Naive thymus-derived CD4-positive, alpha-beta T cell (primary cell): ENCODE data around the gene C4orf33. TPM values are rescaled to one million over a fixed set of nuclear protein-coding genes. Genes with fewer than 3 reads are reported as not detected.
"Not testable (repeated sequence)": the region's sequence is repeated elsewhere in the genome, so short reads cannot be mapped to it uniquely, and the experiment has no call there.

Experiments
- ATAC-seq: fragments of 150-1000 bp; cut with Tn5 transposase; 2 replicates; pipeline ENCODE4 v1.10.0; 2021; ENCODE audit warnings: mild to moderate bottlenecking, moderate library complexity
- CTCF ChIA-PET: fragments of 350-600 bp; sonication (Branson Sonifier 250); formaldehyde crosslinking; loops from one replicate; lab custom pipeline; 2021; ENCODE audit warnings: antibody characterized with exemption; lab: Charles Lee
- POLR2A ChIA-PET: fragments of 350-600 bp; sonication (Branson Sonifier 250); formaldehyde crosslinking; loops from one replicate; lab custom pipeline; 2021; ENCODE audit warnings: antibody characterized with exemption, inconsistent platforms; lab: Charles Lee
- DNase-seq, 9 donors: peaks; one replicate each; pipeline versions ENCODE4 v3.0.0 to v3.0.0-alpha.2; 2020 to 2022; ENCODE audit warnings: mixed read lengths in 1 of 9
- H3K27ac ChIP-seq: one replicate; pipeline ENCODE4 v1.7.0; 2013; ENCODE audit warnings: mild to moderate bottlenecking, low read depth, low read length, moderate library complexity
- H3K27me3 ChIP-seq, 2 donors: one replicate each; pipeline ENCODE4 v1.7.0; 2013; ENCODE audit warnings: low read length in 2 of 2, mild to moderate bottlenecking in 2 of 2, moderate library complexity in 2 of 2; ENCODE audit not compliant: control insufficient read depth in 2 of 2, insufficient read depth in 2 of 2
- H3K36me3 ChIP-seq, 3 experiments: 1 replicate in 2 of 3; 2 replicates in 1 of 3; pipeline ENCODE4 v1.7.0; 2013; ENCODE audit warnings: low read length in 3 of 3, mild to moderate bottlenecking in 3 of 3, moderate library complexity in 1 of 3; ENCODE audit not compliant: insufficient read depth in 3 of 3, control insufficient read depth in 2 of 3
- H3K4me1 ChIP-seq, 2 donors: one replicate each; pipeline ENCODE4 v1.7.0; 2013; ENCODE audit warnings: low read length in 2 of 2, mild to moderate bottlenecking in 2 of 2, moderate library complexity in 1 of 2; ENCODE audit not compliant: control insufficient read depth in 2 of 2, insufficient read depth in 2 of 2
- H3K4me3 ChIP-seq: 2 replicates; pipeline ENCODE4 v1.7.0; 2013; ENCODE audit warnings: mild to moderate bottlenecking, low read length
- H3K9me3 ChIP-seq, 3 experiments: 1 replicate in 2 of 3; 2 replicates in 1 of 3; pipeline ENCODE4 v1.7.0; 2013; ENCODE audit warnings: low read length in 3 of 3; ENCODE audit not compliant: control insufficient read depth in 2 of 3
- H3K27ac Mint-ChIP-seq, 9 donors: one replicate each; pipeline ENCODE4 v1.8.0; 2020 to 2022; ENCODE audit warnings: mixed read lengths in 9 of 9, mild to moderate bottlenecking in 8 of 9, moderate library complexity in 5 of 9, inconsistent platforms in 2 of 9
- H3K27me3 Mint-ChIP-seq, 5 donors: one replicate each; pipeline ENCODE4 v1.8.0; 2021 to 2022; ENCODE audit warnings: mixed read lengths in 5 of 5, mild to moderate bottlenecking in 1 of 5
- H3K36me3 Mint-ChIP-seq, 5 donors: one replicate each; pipeline ENCODE4 v1.8.0; 2020 to 2022; ENCODE audit warnings: mixed read lengths in 5 of 5, mild to moderate bottlenecking in 3 of 5, inconsistent platforms in 1 of 5
- H3K4me1 Mint-ChIP-seq, 7 donors: one replicate each; pipeline ENCODE4 v1.8.0; 2020 to 2022; ENCODE audit warnings: mixed read lengths in 7 of 7, mild to moderate bottlenecking in 3 of 7, inconsistent platforms in 1 of 7
- H3K4me3 Mint-ChIP-seq, 10 donors: one replicate each; pipeline ENCODE4 v1.8.0; 2020 to 2022; ENCODE audit warnings: mild to moderate bottlenecking in 10 of 10, mixed read lengths in 10 of 10, moderate library complexity in 6 of 10, inconsistent platforms in 2 of 10
- H3K9me3 Mint-ChIP-seq, 11 donors: one replicate each; pipeline ENCODE4 v1.8.0; 2020 to 2022; ENCODE audit warnings: mixed read lengths in 11 of 11, mild to moderate bottlenecking in 4 of 11, inconsistent platforms in 1 of 11, moderate library complexity in 1 of 11
- intact Hi-C, 2 donors: fragments of 100-400 bp; cut with micrococcal nuclease; formaldehyde crosslinking; loops; one replicate each; pipeline ENCODE4 v1.15.1; 2023
- polyA plus RNA-seq, 2 donors: library from polyadenylated mRNA; unstranded; fragments of 300-500 nt; fragmentation: Illumina TruSeq; gene quantifications; one replicate each; pipeline ENCODE4 v1.2.3, GENCODE V29; 2021
- total RNA-seq, 6 experiments: library from RNA in 5 of 6; stranded (reverse) in 5 of 6; gene quantifications; 1 replicate in 5 of 6; 2 replicates in 1 of 6; pipeline ENCODE4 v1.2.3 and lab custom pipeline; 2021 to 2026

C4orf33 gene
- total and polyA plus RNA-seq, 7 experiments from 2014 or later, result 5.3 to 18.3 (median 9.3) TPM

- peaks cover 0 to 6% (median 0%) of the 10 kb centered on the region in 3 experiments for H3K36me3 ChIP-seq
- peaks cover 5 to 36% (median 13%) of the 10 kb centered on the region in 5 donors for H3K36me3 Mint-ChIP-seq
- no peak overlapping the region for H3K4me3 Mint-ChIP-seq
- CTCF ChIA-PET, result no interaction called here
- H3K27me3 ChIP-seq, result no peaks in the 10 kb centered on the region
- no peak overlapping the region for H3K4me3 ChIP-seq
- no peak overlapping the region for H3K27ac ChIP-seq
- DNase-seq, result no peak
- H3K9me3 Mint-ChIP-seq, result no peaks in the 10 kb centered on the region
- POLR2A ChIA-PET, result no interaction called here
- H3K27me3 Mint-ChIP-seq, result no peaks in the 10 kb centered on the region
- no peaks in the 10 kb centered on the region for H3K4me1 ChIP-seq
- intact Hi-C loops, result no loop called here
- H3K4me1 Mint-ChIP-seq, result no peaks in the 10 kb centered on the region
- H3K27ac Mint-ChIP-seq, result no peak overlapping the region
- no peaks in the 10 kb centered on the region for H3K9me3 ChIP-seq
- no peak for ATAC-seq
Observed at GRCh38 chr4:129113434-129113833, 17.5 kb downstream of the C4orf33 start.

- Mint-ChIP-seq H3K9me3 (no peaks in the 10 kb centered on the region), H3K36me3 (peaks cover 5 to 35% (median 13%) of the 10 kb centered on the region in 5 donors), H3K27ac (no peak overlapping the region), H3K4me3 (no peak overlapping the region), H3K4me1 (no peaks in the 10 kb centered on the region), H3K27me3 (no peaks in the 10 kb centered on the region)
- intact Hi-C loops, result no loop called here
- Histone ChIP-seq H3K36me3 (peaks cover 0 to 6% (median 0%) of the 10 kb centered on the region in 3 experiments), H3K4me1 (no peaks in the 10 kb centered on the region), H3K9me3 (no peaks in the 10 kb centered on the region), H3K27me3 (no peaks in the 10 kb centered on the region), H3K27ac (no peak overlapping the region), H3K4me3 (no peak overlapping the region)
- ChIA-PET CTCF (no interaction called here), POLR2A (no interaction called here)
- DNase-seq (no peak), ATAC-seq (no peak)
Observed at GRCh38 chr4:129113919-129114318, 18.0 kb downstream of the C4orf33 start.

GRCh38 chr4:129117705-129118104, 21.8 kb downstream of the C4orf33 start:
- no peaks in the 10 kb centered on the region for H3K27me3 ChIP-seq
- Mint-ChIP-seq H3K9me3 (no peaks in the 10 kb centered on the region), H3K4me3 (no peak overlapping the region), H3K4me1 (no peaks in the 10 kb centered on the region), H3K27me3 (no peaks in the 10 kb centered on the region), H3K36me3 (peaks cover 0 to 15% (median 9%) of the 10 kb centered on the region in 5 donors), H3K27ac (no peak overlapping the region)
- ChIA-PET CTCF (no interaction called here), POLR2A (no interaction called here)
- H3K4me1 ChIP-seq, result no peaks in the 10 kb centered on the region
- H3K4me3 ChIP-seq, result no peak overlapping the region
- intact Hi-C loops, result no loop called here
- no peak overlapping the region for H3K27ac ChIP-seq
- H3K9me3 ChIP-seq, result no peaks in the 10 kb centered on the region
- no peaks in the 10 kb centered on the region for H3K36me3 ChIP-seq
- no peak for ATAC-seq
- no peak for DNase-seq

DNA sequence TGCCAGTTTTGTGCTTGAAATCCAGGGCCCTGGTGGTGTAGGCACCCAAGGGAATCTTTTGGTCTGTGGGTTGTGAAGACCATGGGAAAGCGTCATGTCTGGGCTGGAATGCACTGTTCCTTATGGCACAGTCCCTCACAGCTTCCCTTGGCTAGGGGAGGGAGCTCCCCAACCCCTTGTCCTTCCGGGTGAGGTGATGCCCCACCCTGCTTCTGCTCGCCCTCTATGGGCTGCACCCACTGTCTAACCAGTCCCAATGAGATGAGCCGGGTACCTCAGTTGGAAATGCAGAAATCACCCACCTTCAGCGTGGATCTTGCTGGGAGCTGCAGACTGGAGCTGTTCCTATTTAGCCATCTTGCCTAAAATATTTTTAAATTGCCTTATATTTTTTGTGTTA, 30.7 kb downstream of the C4orf33 start:
- DNase-seq, H3K36me3 ChIP-seq, H3K27me3 ChIP-seq, H3K4me3 ChIP-seq, ATAC-seq, intact Hi-C loops, H3K27ac ChIP-seq, POLR2A ChIA-PET, H3K4me1 Mint-ChIP-seq, H3K27me3 Mint-ChIP-seq, H3K27ac Mint-ChIP-seq, H3K9me3 ChIP-seq, H3K4me1 ChIP-seq, H3K4me3 Mint-ChIP-seq: not testable (repeated sequence)
- CTCF ChIA-PET, result interaction anchor here (0.6 kb wide), 1 partner anchor 1007 kb away, joined by 3 read pairs; no protein-coding TSS in a partner anchor
- peaks cover 0 to 16% (median 4%) of the 10 kb centered on the region in 11 donors for H3K9me3 Mint-ChIP-seq
- H3K36me3 Mint-ChIP-seq, result peaks cover 0 to 18% (median 5%) of the 10 kb centered on the region in 5 donors

GRCh38 chr4:129129143-129129542, 33.2 kb downstream of the C4orf33 start:
- Histone ChIP-seq H3K4me3 (no peak overlapping the region), H3K9me3 (no peaks in the 10 kb centered on the region), H3K36me3 (no peaks in the 10 kb centered on the region), H3K27ac (no peak overlapping the region), H3K4me1 (no peaks in the 10 kb centered on the region), H3K27me3 (no peaks in the 10 kb centered on the region)
- Mint-ChIP-seq H3K36me3 (peaks cover 0 to 10% (median 4%) of the 10 kb centered on the region in 5 donors), H3K4me1 (no peaks in the 10 kb centered on the region), H3K27me3 (no peaks in the 10 kb centered on the region), H3K27ac (no peak overlapping the region), H3K4me3 (no peak overlapping the region), H3K9me3 (peaks cover 0 to 17% (median 4%) of the 10 kb centered on the region in 11 donors)
- ATAC-seq (no peak), DNase-seq (no peak)
- intact Hi-C loops, result no loop called here
- ChIA-PET POLR2A (no interaction called here), CTCF (no interaction called here)

DNA sequence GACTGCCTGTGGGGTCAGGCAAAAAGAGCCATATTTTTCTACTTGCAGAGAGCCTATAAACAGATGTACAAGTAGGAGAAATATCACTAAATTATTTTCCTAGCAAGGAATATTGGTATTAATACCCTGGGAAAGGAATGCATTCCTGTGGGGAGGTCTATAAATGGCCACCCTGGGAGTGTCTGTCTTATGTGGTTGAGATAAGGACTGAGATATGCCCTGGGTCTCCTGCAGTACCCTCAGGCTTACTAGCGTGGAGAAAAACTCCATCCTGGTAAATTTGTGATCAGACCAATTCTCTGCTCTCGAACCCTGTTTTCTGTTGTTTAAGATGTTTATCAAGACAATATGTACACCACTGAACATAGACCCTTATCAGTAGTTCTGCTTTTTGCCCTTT, 35.4 kb downstream of the C4orf33 start:
- Histone ChIP-seq H3K27me3 (no peaks in the 10 kb centered on the region), H3K9me3 (no peaks in the 10 kb centered on the region), H3K4me1 (no peaks in the 10 kb centered on the region), H3K4me3 (no peak overlapping the region), H3K36me3 (no peaks in the 10 kb centered on the region), H3K27ac (no peak overlapping the region)
- ChIA-PET CTCF (no interaction called here), POLR2A (no interaction called here)
- H3K27ac Mint-ChIP-seq, result no peak overlapping the region
- H3K36me3 Mint-ChIP-seq, result peaks cover 0 to 4% (median 0%) of the 10 kb centered on the region in 5 donors
- H3K9me3 Mint-ChIP-seq, result peaks cover 0 to 10% (median 0%) of the 10 kb centered on the region in 11 donors
- peaks cover 0 to 6% (median 0%) of the 10 kb centered on the region in 5 donors for H3K27me3 Mint-ChIP-seq
- ATAC-seq (no peak), DNase-seq (no peak)
- no peaks in the 10 kb centered on the region for H3K4me1 Mint-ChIP-seq
- H3K4me3 Mint-ChIP-seq, result no peak overlapping the region
- intact Hi-C loops, result no loop called here

GRCh38 chr4:129136433-129136832, 40.5 kb downstream of the C4orf33 start:
- POLR2A ChIA-PET, result no interaction called here

More at GRCh38 chr4:129136433-129136832, 40.5 kb downstream of the C4orf33 start:
- Histone ChIP-seq H3K9me3 (no peaks in the 10 kb centered on the region), H3K27ac (no peak overlapping the region), H3K4me1 (no peaks in the 10 kb centered on the region), H3K4me3 (no peak overlapping the region), H3K27me3 (peaks cover 0 to 3% of the 10 kb centered on the region in 2 donors), H3K36me3 (no peaks in the 10 kb centered on the region)
- DNase-seq (no peak), ATAC-seq (peak; percentile 26)
- no peak overlapping the region for H3K4me3 Mint-ChIP-seq
- peaks cover 0 to 6% (median 4%) of the 10 kb centered on the region in 5 donors for H3K27me3 Mint-ChIP-seq
- H3K36me3 Mint-ChIP-seq, result peaks cover 0 to 4% (median 0%) of the 10 kb centered on the region in 5 donors
- CTCF ChIA-PET, result no interaction called here
- intact Hi-C loops, result no loop called here
- peaks cover 0 to 2% (median 0%) of the 10 kb centered on the region in 7 donors for H3K4me1 Mint-ChIP-seq
- H3K27ac Mint-ChIP-seq, result no peak overlapping the region
- H3K9me3 Mint-ChIP-seq, result peaks cover 0 to 6% (median 0%) of the 10 kb centered on the region in 11 donors
